ENCODE measurements around the gene B3GAT1. TPM values are rescaled to one million over a fixed set of nuclear protein-coding genes. Genes with fewer than 3 reads are reported as not detected.

B3GAT1 gene
- total RNA-seq, 1 experiment from 2014 or later: 0.05 TPM

DNA sequence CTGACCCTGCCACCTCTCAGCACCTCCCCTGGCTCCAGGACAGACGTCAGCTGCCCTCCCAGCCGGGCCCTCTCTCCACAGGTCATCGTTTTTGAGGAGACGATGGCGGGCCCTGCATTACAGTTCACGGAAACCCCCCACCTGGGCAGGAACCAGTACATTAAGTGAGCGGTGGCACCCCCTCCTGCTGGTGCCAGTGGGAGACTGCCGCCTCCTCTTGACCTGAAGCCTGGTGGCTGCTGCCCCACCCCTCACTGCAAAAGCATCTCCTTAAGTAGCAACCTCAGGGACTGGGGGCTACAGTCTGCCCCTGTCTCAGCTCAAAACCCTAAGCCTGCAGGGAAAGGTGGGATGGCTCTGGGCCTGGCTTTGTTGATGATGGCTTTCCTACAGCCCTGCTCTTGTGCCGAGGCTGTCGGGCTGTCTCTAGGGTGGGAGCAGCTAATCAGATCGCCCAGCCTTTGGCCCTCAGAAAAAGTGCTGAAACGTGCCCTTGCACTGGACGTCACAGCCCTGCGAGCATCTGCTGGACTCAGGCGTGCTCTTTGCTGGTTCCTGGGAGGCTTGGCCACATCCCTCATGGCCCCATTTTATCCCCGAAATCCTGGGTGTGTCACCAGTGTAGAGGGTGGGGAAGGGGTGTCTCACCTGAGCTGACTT, 37.0 kb downstream of the B3GAT1 start:
- no peak for DNase-seq (ENCODE audit: extremely low read depth, low read depth)

GRCh38 chr11:134374171-134374570, 37.9 kb downstream of the B3GAT1 start:
- no peak for DNase-seq (ENCODE audit: extremely low read depth, low read depth)

DNA sequence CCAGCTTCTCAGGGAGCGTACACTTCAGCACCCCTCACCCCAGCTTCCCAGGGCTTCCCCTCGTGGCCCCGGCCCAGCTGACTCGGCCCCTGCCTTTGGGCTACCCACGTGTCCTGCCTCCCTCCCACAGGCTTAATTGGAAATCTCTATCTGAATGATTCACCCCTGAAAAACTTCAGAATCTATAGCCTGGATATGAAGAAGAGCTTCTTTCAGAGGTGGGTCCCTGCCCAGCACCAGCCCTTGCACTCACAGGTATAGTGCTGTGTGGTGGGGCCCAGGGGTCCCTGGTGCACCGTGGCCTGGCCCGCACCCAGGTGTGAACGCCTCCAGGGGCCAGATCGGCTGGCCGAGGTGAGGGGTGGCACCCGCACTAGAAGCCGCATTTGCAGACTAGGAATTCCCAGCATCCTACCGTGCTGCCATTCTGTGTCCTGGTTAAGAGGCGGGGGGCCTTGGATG, 38.4 kb downstream of the B3GAT1 start:
- DNase-seq (ENCODE audit: extremely low read depth, low read depth): no peak

GRCh38 chr11:134372961-134373360, 39.1 kb downstream of the B3GAT1 start:
- no peak for DNase-seq (ENCODE audit: extremely low read depth, low read depth)

DNA sequence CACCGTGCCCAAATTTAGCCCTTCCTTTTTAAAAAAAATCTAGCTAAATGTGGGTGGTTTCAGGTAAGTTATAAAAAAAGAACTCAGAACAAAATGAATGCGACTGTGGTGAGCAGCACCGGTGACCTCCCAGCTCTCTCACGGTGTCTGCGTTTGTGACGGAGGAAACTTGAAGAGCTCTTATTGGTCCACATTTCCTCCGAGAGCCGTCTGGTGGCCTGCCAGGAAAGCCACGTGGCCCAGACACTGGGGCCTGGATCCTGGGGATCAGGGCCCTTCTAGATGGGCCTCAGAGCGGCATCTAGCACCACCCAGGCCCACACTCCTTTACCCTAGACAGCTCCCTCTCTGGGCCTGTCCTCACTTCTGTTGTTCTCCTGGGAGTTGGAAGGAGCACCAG, 39.5 kb downstream of the B3GAT1 start:
- no peak for DNase-seq (ENCODE audit: extremely low read depth, low read depth)

DNA sequence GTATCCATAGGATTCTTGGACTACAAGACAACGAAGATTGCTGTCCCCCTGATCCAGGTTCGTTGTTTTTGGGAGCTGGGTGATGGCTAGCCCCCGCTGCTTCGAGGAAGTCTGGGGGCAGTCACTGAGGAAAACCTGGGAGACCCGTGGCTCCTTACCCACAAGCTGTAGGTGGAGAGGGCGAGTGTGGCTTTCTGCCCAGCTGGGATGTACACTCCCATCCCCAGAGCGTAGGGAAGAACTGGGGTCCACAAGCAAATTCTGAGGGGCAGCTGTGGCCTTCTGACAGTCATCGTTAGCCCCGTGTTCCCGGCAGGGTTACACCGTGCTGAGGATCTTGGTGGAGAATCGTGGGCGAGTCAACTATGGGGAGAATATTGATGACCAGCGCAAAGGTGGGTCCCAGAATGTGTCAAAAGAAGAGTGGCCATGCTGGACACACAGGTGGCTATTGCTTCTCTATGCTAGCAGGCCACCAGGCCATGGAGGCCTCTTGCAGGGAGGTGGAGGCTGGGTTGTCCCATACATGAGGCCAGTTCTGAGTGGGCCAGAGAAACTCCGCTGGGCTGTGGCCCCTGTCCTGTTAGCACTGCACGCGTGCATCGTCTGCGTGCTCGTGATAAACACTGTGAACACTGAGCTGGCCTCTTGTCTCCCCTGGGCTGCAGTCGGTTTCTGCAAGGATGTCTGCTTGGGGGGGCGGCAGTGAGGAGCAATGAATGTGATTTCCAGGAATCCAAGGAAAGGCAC, 40.4 kb downstream of the B3GAT1 start:
- DNase-seq (ENCODE audit: extremely low read depth, low read depth): no peak

DNA sequence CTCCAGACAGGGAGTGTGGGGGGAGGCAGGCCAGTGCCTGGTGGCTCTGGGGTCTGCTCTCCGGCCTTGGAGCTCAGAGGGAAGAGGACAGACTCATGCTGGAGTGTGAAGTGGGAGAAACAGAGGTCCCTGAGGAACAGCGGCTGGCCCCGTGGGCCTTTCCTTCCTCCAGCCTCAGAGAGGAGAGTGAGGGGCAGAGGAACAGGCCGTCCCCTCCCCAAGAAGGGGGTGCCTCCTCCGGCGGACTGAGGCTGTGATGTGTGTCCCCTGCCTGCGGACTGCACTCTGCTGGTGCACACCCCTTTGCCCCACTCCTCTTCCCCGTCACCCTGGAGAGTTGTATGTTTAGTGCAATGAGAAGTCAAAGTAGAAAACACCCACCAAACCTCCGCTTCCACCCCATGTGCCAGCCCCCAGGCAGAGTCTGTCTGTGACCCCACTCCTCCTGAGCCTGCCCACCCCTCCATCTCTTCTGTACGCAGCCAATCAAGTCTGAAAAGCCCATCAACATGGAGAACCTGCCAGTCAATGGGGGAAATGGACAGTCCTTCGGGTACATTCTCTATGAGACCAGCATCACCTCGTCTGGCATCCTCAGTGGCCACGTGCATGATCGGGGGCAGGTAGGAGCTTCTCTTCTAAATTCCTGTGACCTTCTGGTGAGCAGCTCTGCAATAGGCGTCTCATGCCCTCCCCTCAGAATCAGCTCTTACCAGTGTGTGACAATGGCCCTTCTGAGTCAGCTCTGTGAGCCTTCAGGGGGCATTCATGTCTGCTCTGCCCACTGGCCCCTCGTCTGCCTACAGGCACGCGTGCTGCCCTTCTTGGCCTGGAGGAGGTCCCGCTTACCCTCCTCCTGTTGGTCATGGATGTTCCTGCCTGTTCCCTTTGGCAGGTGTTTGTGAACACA, 41.3 kb downstream of the B3GAT1 start:
- DNase-seq (ENCODE audit: extremely low read depth, low read depth): no peak

- no peak for DNase-seq (ENCODE audit: extremely low read depth, low read depth)
These were observed 42.2 kb downstream of the B3GAT1 start for GRCh38 chr11:134369656-134370525.

- no peak for DNase-seq (ENCODE audit: extremely low read depth, low read depth)
These were observed 44.3 kb downstream of the B3GAT1 start for GRCh38 chr11:134367781-134368180.

GRCh38 chr11:134366254-134366653, 45.8 kb downstream of the B3GAT1 start:
- no peak for DNase-seq (ENCODE audit: extremely low read depth, low read depth)

- DNase-seq (ENCODE audit: extremely low read depth, low read depth): no peak
These were observed 46.8 kb downstream of the B3GAT1 start for GRCh38 chr11:134365011-134365925.

GRCh38 chr11:134364261-134364660, 47.8 kb downstream of the B3GAT1 start:
- DNase-seq (ENCODE audit: extremely low read depth, low read depth): no peak

- DNase-seq (ENCODE audit: extremely low read depth, low read depth): no peak
These were observed 48.5 kb downstream of the B3GAT1 start for GRCh38 chr11:134363592-134363991.

DNA sequence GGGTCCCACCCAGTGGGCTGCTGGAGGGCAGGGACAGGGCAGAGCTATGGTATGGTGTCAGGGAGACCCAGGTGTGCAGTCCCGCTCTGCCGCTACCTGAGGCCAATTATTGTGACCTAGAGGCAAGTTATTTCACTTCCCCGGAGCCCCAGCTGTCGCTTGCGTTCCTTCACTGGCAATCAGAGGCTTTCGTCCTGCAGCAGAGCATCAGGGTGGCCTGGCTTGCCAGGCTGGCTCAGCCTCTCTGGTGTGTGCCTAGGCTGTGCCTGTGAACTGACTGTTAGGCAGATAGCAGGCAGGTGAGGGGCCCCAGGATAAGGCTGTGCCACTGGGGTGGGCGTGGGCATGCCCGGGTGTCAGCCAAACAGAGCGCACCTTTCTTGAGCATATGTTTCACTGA, 48.9 kb downstream of the B3GAT1 start:
- DNase-seq (ENCODE audit: extremely low read depth, low read depth): no peak

- no peak for DNase-seq (ENCODE audit: extremely low read depth, low read depth)
These were observed 49.7 kb downstream of the B3GAT1 start for GRCh38 chr11:134362192-134362901.

DNA sequence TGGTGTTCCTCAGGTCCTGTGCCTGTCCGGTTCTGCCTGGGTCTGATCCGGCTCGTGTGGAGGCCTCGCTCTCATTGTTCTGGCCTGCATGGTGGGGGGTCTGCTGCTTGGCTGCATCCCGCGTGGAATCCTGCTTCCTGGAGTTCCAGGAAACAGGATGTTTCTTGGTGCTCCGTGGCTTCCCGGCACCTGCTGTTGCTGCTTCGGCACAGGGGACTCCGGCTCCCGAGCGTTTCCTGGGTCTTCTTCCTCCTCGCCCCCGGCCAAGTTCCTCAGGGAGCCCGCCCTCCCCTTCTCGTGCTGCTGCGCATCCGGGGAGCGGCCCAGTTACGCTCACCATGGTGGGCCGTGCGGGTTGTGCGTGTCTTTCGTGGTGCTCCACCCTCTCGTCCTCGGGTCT, 50.4 kb downstream of the B3GAT1 start:
- DNase-seq (ENCODE audit: extremely low read depth, low read depth): no peak

GRCh38 chr11:134360050-134360835, 51.8 kb downstream of the B3GAT1 start:
- peak; percentile 74 for DNase-seq (ENCODE audit: extremely low read depth, low read depth)

DNA sequence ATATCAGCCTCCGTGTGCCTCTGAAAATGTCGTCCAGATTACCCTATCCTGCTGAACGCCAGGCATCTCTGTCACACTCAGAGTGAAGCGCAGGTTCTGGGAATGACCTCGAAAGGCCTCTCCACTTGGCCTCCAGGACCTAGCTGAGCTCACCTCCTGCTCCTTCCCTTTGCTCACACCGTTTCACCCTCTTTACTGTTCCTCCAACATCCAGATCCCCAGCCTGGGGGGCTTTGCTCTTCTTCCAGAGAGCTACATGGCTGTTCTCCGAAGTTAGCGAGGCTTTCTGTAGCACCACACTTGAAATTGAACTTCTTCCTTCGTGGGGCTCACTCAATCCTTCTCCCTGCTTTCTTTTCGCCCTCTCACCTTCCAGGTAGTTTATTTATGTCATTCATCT, 52.4 kb downstream of the B3GAT1 start:
- no peak for DNase-seq (ENCODE audit: extremely low read depth, low read depth)
